Subcutaneous adipose tissue (tissue), 4 donors: ENCODE data around the gene GHRH. TPM values are rescaled to one million over a fixed set of nuclear protein-coding genes. Genes with fewer than 3 reads are reported as not detected.

Experiments used
- CTCF ChIP-seq: fragments of 450-650 bp; IDR thresholded peaks from one replicate; pipeline ENCODE4 v1.5.1; 2016; ENCODE audit warnings: low read depth, mild to moderate bottlenecking, control low read depth, antibody characterized with exemption, moderate library complexity
- total RNA-seq, 4 donors: library from RNA; depleted of rRNA; stranded (reverse); fragments of >200 nt; gene quantifications; one replicate each; pipeline ENCODE4 v1.1.0, GENCODE V29; 2016

Gene GHRH
- total RNA-seq, 4 donors from 2014 or later: not detected

- no peak for TF ChIP-seq CTCF
Observed at GRCh38 chr20:37243076-37243936, 18.3 kb downstream of the GHRH start.

- no peak for TF ChIP-seq CTCF
Observed at GRCh38 chr20:37242503-37242902, 19.1 kb downstream of the GHRH start.

- TF ChIP-seq CTCF: no peak
Observed at GRCh38 chr20:37240337-37241067, 21.1 kb downstream of the GHRH start.

- TF ChIP-seq CTCF: no peak
Observed at GRCh38 chr20:37238935-37239451, 22.6 kb downstream of the GHRH start.

- TF ChIP-seq CTCF: no peak
Observed at GRCh38 chr20:37238426-37238825, 23.2 kb downstream of the GHRH start.

GRCh38 chr20:37237656-37238055, 24.0 kb downstream of the GHRH start:
- no peak for TF ChIP-seq CTCF

- no peak for TF ChIP-seq CTCF
Observed at GRCh38 chr20:37236462-37236861, 25.2 kb downstream of the GHRH start.
